ENCODE measurements around the gene THAP7.
"Not testable (repeated sequence)": the region's sequence is repeated elsewhere in the genome, so short reads cannot be mapped to it uniquely, and the experiment has no call there.

The THAP7 gene

GRCh38 chr22:21013657-21014201 lies 11.8 kb upstream of the THAP7 start:
- DNase-seq (ENCODE audit: low read depth), result no peak

- DNase-seq (ENCODE audit: low read depth), result no peak
Observed at GRCh38 chr22:21012446-21013407, 10.8 kb upstream of the THAP7 start.

GRCh38 chr22:21010426-21011113 lies 8.7 kb upstream of the THAP7 start:
- no peak for DNase-seq (ENCODE audit: low read depth)

- no peak for DNase-seq (ENCODE audit: low read depth)
Observed at GRCh38 chr22:21009638-21010425, 7.9 kb upstream of the THAP7 start.

GRCh38 chr22:21009208-21009607 lies 7.3 kb upstream of the THAP7 start:
- not testable (repeated sequence) for DNase-seq (ENCODE audit: low read depth)

- DNase-seq (ENCODE audit: low read depth), result no peak
Observed at GRCh38 chr22:21003782-21004181, 1.9 kb upstream of the THAP7 start.

GRCh38 chr22:21000987-21001600 lies 824 bp downstream of the THAP7 start:
- DNase-seq (ENCODE audit: low read depth), result no peak

- DNase-seq (ENCODE audit: low read depth), result no peak
Observed at GRCh38 chr22:21000207-21000986, 1.5 kb downstream of the THAP7 start.

GRCh38 chr22:20999350-21000206 lies 2.3 kb downstream of the THAP7 start:
- no peak for DNase-seq (ENCODE audit: low read depth)

GRCh38 chr22:20998411-20999336 lies 3.2 kb downstream of the THAP7 start:
- DNase-seq (ENCODE audit: low read depth), result no peak

GRCh38 chr22:20997536-20998257 lies 4.2 kb downstream of the THAP7 start:
- DNase-seq (ENCODE audit: low read depth), result no peak

- DNase-seq (ENCODE audit: low read depth), result no peak
Observed at GRCh38 chr22:20996598-20997535, 5.1 kb downstream of the THAP7 start.

- no peak for DNase-seq (ENCODE audit: low read depth)
Observed at GRCh38 chr22:20996031-20996410, 5.9 kb downstream of the THAP7 start.

- no peak for DNase-seq (ENCODE audit: low read depth)
Observed at GRCh38 chr22:20995329-20996030, 6.4 kb downstream of the THAP7 start.

GRCh38 chr22:20994902-20995241 lies 7.0 kb downstream of the THAP7 start:
- DNase-seq (ENCODE audit: low read depth), result no peak

GRCh38 chr22:20994128-20994901 lies 7.6 kb downstream of the THAP7 start:
- DNase-seq (ENCODE audit: low read depth), result no peak

All from GM04503 (cell line).